Gastroesophageal sphincter (tissue), 4 donors: ENCODE measurements around the gene MET. TPM values are rescaled to one million over a fixed set of nuclear protein-coding genes. Genes with fewer than 3 reads are reported as not detected.

Experiments
- ATAC-seq: fragments of 150-250 bp; one replicate; pipeline ENCODE4 v1.9.1; 2016; ENCODE audit warnings: mild to moderate bottlenecking, moderate library complexity
- H3K27ac ChIP-seq, 4 donors: fragments of 200-600 bp; sonication (generic) in 3 of 4; 1 replicate in 3 of 4; 2 replicates in 1 of 4; pipeline ENCODE4 v1.5.1; 2016 to 2019
- H3K27me3 ChIP-seq: fragments of 200-600 bp; sonication (generic); one replicate; pipeline ENCODE4 v1.5.1; 2019
- H3K36me3 ChIP-seq, 2 donors: fragments of 200-600 bp; sonication (generic); one replicate each; pipeline ENCODE4 v1.5.1; 2019; ENCODE audit warnings: control low read depth in 1 of 2
- H3K4me1 ChIP-seq, 3 donors: fragments of 200-600 bp; sonication (generic); 1 replicate in 2 of 3; 2 replicates in 1 of 3; pipeline ENCODE4 v1.5.1; 2016 to 2019; ENCODE audit warnings: control low read depth in 2 of 3
- H3K4me3 ChIP-seq, 2 donors: fragments of 200-600 bp; sonication (generic); one replicate each; pipeline ENCODE4 v1.5.1; 2019; ENCODE audit warnings: mild to moderate bottlenecking in 1 of 2, moderate library complexity in 1 of 2
- H3K9me3 ChIP-seq, 3 donors: fragments of 200-600 bp; sonication (generic); one replicate each; pipeline ENCODE4 v1.5.1; 2017 to 2019; ENCODE audit warnings: control low read depth in 2 of 3
- EP300 ChIP-seq: sonication (generic); formaldehyde crosslinking; IDR thresholded peaks from one replicate; pipeline ENCODE4 v1.6.1; 2017; ENCODE audit warnings: antibody characterized with exemption, mild to moderate bottlenecking
- POLR2A ChIP-seq, 2 donors: fragments of 450-650 bp; IDR thresholded peaks; one replicate each; pipeline ENCODE4 v1.6.1; 2017; ENCODE audit warnings: antibody characterized with exemption in 2 of 2, mild to moderate bottlenecking in 2 of 2, moderate library complexity in 1 of 2
- POLR2AphosphoS5 ChIP-seq: sonication (generic); formaldehyde crosslinking; IDR thresholded peaks from one replicate; pipeline ENCODE4 v1.6.1; 2017; ENCODE audit warnings: antibody characterized with exemption
- WGBS, 2 donors: methylation state at CpG; one replicate each; pipeline ENCODE4 v1.1.5; 2018; ENCODE audit warnings: low coverage in 1 of 2; 5-methylcytosine and 5-hydroxymethylcytosine counted together
- total RNA-seq, 4 donors: library from RNA; depleted of rRNA; stranded (reverse); fragments of >200 nt; gene quantifications; one replicate each; pipeline ENCODE4 v1.1.0, GENCODE V29; 2016
- TF ChIP-seq, protein P1 (sequence below), 4 experiments: fragments of 200-600 bp in 2 of 4; fragments of 450-650 bp in 2 of 4; sonication (generic) in 1 of 4; IDR thresholded peaks; one replicate each; pipeline ENCODE4 v1.5.1; 2017 to 2019; ENCODE audit warnings: antibody characterized with exemption in 4 of 4, mild to moderate bottlenecking in 2 of 4, moderate library complexity in 2 of 4

MET gene
- total RNA-seq, 4 donors from 2014 or later = 5.8 to 27.2 (median 21.3) TPM

DNA sequence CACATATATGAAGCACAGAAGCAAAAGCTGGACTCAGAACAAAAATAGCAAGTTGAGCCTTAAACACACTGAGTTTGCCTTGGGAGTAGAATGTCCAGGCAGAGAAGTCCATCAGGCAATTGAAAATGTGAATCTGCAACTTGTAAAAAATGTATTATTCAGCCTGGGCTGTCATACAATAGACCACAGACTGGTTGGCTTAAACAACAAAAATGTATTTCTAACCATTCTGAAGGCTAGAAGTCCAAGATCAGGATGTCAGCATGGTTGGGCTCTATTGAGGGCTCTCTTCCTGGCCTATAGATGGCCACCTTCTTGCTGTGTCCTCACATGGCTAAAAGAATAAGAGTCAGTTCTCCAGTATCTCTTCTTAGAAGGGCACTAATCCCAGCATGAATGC lies 113.8 kb downstream of the MET start:
- peaks cover 0 to 2% (median 0%) of the 10 kb centered on the region in 3 donors for H3K4me1 ChIP-seq
- no peak overlapping the region for H3K4me3 ChIP-seq

DNA sequence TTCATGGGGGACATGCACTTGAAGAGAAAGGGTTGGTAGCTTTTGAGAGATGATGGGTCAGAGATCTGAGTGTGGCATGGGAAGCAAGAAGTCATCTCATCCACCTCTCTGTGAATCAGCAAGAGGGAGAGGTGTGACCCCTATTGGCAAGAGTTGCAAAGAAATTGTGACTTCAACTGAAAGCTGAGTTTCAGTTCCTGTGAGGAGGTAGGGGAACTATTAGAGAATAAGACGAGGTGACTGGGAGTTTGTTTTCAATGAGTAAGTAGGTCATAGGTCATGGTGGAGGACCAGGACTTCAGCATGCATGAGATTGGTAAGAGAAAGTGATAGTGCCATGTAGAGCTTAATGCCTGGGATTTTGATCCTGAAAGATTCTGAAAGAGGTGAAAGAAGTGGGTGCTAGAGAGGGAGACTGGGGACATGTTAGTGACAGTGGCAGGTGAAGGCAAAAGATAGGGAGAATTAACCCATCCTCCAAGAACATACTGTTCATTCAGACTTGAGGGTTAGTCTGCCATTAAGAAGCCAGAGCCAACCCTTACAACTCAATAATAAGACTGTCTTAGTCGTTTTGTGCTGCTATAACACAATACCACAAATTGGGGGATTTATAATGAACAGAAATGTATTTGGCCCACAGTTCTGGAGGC lies 114.9 kb downstream of the MET start:
- Histone ChIP-seq H3K4me1 (no peaks in the 10 kb centered on the region), H3K4me3 (no peak overlapping the region), H3K27me3 (no peaks in the 10 kb centered on the region), H3K9me3 (no peaks in the 10 kb centered on the region), H3K27ac (no peak overlapping the region), H3K36me3 (no peaks in the 10 kb centered on the region)
- TF ChIP-seq POLR2A (IDR thresholded peaks at IDR 0.05) (no peak), POLR2AphosphoS5 (no peak)
- TF ChIP-seq, protein P1, sequence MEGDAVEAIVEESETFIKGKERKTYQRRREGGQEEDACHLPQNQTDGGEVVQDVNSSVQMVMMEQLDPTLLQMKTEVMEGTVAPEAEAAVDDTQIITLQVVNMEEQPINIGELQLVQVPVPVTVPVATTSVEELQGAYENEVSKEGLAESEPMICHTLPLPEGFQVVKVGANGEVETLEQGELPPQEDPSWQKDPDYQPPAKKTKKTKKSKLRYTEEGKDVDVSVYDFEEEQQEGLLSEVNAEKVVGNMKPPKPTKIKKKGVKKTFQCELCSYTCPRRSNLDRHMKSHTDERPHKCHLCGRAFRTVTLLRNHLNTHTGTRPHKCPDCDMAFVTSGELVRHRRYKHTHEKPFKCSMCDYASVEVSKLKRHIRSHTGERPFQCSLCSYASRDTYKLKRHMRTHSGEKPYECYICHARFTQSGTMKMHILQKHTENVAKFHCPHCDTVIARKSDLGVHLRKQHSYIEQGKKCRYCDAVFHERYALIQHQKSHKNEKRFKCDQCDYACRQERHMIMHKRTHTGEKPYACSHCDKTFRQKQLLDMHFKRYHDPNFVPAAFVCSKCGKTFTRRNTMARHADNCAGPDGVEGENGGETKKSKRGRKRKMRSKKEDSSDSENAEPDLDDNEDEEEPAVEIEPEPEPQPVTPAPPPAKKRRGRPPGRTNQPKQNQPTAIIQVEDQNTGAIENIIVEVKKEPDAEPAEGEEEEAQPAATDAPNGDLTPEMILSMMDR (IDR thresholded peaks at IDR 0.05) = peak in 1 of 4 experiments; percentile 20
- 64 to 72% methylated on average over 2 of the region's 2 CpGs for WGBS, 2 donors
- no peak for ATAC-seq

More for the DNA sequence above, 113.8 kb downstream of the MET start:
- H3K9me3 ChIP-seq = no peaks in the 10 kb centered on the region
- no peak for TF ChIP-seq POLR2AphosphoS5
- no peak for TF ChIP-seq EP300
- TF ChIP-seq, protein P1 (IDR thresholded peaks at IDR 0.05) = no peak
- TF ChIP-seq POLR2A (IDR thresholded peaks at IDR 0.05) = no peak
- no peak for ATAC-seq
- no peaks in the 10 kb centered on the region for H3K27me3 ChIP-seq
- no peak overlapping the region for H3K27ac ChIP-seq
- H3K36me3 ChIP-seq = no peaks in the 10 kb centered on the region

GRCh38 chr7:116787881-116788280 lies 115.9 kb downstream of the MET start:
- Histone ChIP-seq H3K36me3 (no peaks in the 10 kb centered on the region), H3K27me3 (no peaks in the 10 kb centered on the region), H3K27ac (no peak overlapping the region), H3K4me3 (no peak overlapping the region), H3K9me3 (no peaks in the 10 kb centered on the region), H3K4me1 (no peaks in the 10 kb centered on the region)
- no peak for ATAC-seq
- TF ChIP-seq, protein P1 (IDR thresholded peaks at IDR 0.05) = no peak
- TF ChIP-seq EP300 = no peak
- no peak for TF ChIP-seq POLR2AphosphoS5
- no peak for TF ChIP-seq POLR2A (IDR thresholded peaks at IDR 0.05)
- 80% methylated on average over 2 of the region's 2 CpGs for WGBS, 2 donors

- TF ChIP-seq, protein P1 (IDR thresholded peaks at IDR 0.05) = no peak
- TF ChIP-seq EP300 (no peak), POLR2AphosphoS5 (no peak), POLR2A (IDR thresholded peaks at IDR 0.05) (no peak)
- H3K4me1 ChIP-seq = no peaks in the 10 kb centered on the region
- H3K36me3 ChIP-seq = no peaks in the 10 kb centered on the region
- no peaks in the 10 kb centered on the region for H3K27me3 ChIP-seq
- no peak overlapping the region for H3K27ac ChIP-seq
- 83 to 95% methylated on average over 5 of the region's 5 CpGs for WGBS, 2 donors
- no peak overlapping the region for H3K4me3 ChIP-seq
- H3K9me3 ChIP-seq = no peaks in the 10 kb centered on the region
- ATAC-seq = no peak
Observed at GRCh38 chr7:116788572-116789197, 116.7 kb downstream of the MET start.

- TF ChIP-seq POLR2AphosphoS5 (no peak), POLR2A (IDR thresholded peaks at IDR 0.05) (no peak), EP300 (no peak)
- TF ChIP-seq, protein P1 (IDR thresholded peaks at IDR 0.05) = no peak
- no peaks in the 10 kb centered on the region for H3K27me3 ChIP-seq
- 87 to 98% methylated on average over 3 of the region's 3 CpGs for WGBS, 2 donors
- H3K36me3 ChIP-seq = no peaks in the 10 kb centered on the region
- no peak for ATAC-seq
- no peaks in the 10 kb centered on the region for H3K9me3 ChIP-seq
- H3K4me1 ChIP-seq = no peaks in the 10 kb centered on the region
- H3K27ac ChIP-seq = no peak overlapping the region
- no peak overlapping the region for H3K4me3 ChIP-seq
Observed at GRCh38 chr7:116790025-116790424, 118.0 kb downstream of the MET start.
